Activated CD8-positive, alpha-beta memory T cell treated with anti-CD3 and anti-CD28 coated beads, Interleukin-2, amount 50 U/mL, for 24 hours (primary cell): ENCODE results near the gene TMOD2.

Experiments
- DNase-seq: peaks from one replicate; pipeline ENCODE4 v3.0.0-alpha.2; 2020; ENCODE audit errors: extremely low read depth

The TMOD2 gene

GRCh38 chr15:51856714-51857380 is 105.5 kb downstream of the TMOD2 start:
- no peak for DNase-seq

GRCh38 chr15:51861557-51862359 is 110.4 kb downstream of the TMOD2 start:
- peak; percentile 21 for DNase-seq

GRCh38 chr15:51863131-51863530 is 111.7 kb downstream of the TMOD2 start:
- no peak for DNase-seq

- DNase-seq: no peak
Observed at GRCh38 chr15:51864408-51865056, 113.1 kb downstream of the TMOD2 start.

- no peak for DNase-seq
Observed at GRCh38 chr15:51865317-51865716, 113.9 kb downstream of the TMOD2 start.
